SW 1271 (cell line): ENCODE results near the gene RIC8A.
"Not testable (repeated sequence)": the region's sequence is repeated elsewhere in the genome, so short reads cannot be mapped to it uniquely, and the experiment has no call there.

Experiments
- DNase-seq, 2 experiments: peaks; one replicate each; lab custom pipeline; 2025; lab: John Stamatoyannopoulos, UW

Gene RIC8A

DNA sequence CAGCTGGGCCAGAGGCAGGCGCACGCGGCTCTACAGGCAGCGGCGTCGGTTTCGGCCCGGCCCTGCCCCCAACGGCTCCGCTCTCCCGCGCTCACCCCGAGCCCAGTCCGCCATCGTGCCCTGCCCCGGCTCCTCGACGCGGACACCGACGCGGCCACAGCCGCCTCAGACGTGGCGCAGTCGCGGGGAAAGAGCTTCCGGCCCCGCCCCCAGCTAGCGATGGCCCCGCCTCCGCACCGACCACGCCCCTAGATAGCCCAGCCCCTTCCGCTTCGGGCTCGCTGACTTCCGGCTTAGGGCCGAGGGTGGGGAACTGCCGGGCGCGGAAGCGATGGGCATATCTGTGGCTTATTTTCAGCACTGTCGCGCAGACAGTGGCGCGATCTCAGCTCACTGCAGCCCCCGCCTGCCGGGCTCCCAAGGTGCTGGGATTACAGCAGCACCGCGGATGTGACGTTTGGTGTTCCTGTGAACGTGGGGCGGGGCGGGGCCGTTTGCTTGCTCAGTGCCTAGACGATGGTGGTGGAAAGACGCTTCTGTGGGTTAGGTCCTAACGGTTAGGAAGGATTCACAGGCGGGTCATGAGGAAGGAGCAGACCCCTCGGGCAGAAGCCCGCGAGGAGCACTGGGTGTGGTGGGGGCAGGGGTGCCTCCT, at the start of gene RIC8A, which contains the start of gene BET1L:
TSS of gene RIC8A (plus strand) at position 501 of the 655 bp plus-strand sequence. CDS start 1,147 bp downstream, outside the sequence.
TSS of gene BET1L (minus strand) at position 192 of the 655 bp plus-strand sequence. CDS start at position 114, 78 bp downstream.
- peak; percentile 95 to 97 for DNase-seq

DNA sequence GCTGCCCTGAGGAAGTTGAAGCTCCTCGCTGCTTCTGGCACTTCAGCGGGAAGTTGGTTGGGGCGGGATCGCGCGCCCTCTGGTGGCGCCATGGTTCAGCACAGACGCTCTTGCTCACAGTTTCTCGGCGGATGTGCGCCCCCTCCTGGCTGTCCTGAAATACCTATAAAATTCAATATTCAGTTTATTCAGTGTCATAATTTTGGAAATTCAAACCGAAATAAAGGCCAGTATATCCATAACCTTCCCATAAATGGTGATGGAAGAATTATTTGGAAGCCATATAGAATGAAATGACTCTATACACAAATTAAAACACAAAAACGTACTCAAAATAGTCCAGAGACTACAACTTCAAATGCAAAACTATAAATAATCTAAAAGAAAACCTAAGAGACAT, 27.3 kb upstream of the RIC8A start:
- not testable (repeated sequence) for DNase-seq

DNA sequence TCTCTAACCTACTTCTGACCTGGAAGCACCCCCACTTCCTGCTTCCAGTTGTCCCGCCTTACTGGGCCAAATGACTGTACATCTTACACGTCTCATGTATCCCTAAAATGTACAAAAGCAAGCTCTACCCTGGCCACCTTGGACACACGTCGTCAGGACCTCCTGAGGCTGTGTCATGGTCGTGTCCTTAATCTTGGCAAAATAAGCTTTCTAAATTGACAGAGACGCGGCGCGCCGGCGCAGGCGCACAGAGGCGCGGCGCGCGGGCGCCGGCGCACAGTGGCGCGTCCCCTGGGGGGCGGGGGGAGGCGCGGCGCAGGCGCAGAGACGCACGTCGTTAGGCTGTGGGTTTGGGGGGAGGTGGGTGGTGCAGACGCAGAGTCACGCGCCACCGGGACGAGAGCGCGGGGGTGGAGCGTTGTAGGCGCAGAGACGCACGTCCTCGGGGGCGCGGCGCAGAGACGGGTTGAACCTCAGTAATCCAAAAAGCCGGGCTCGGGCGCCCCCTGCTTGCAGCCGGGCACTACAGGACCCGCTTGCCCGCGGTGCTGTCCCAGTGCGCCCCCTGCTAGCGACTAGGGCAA, 18.2 kb upstream of the RIC8A start:
- not testable (repeated sequence) for DNase-seq

DNA sequence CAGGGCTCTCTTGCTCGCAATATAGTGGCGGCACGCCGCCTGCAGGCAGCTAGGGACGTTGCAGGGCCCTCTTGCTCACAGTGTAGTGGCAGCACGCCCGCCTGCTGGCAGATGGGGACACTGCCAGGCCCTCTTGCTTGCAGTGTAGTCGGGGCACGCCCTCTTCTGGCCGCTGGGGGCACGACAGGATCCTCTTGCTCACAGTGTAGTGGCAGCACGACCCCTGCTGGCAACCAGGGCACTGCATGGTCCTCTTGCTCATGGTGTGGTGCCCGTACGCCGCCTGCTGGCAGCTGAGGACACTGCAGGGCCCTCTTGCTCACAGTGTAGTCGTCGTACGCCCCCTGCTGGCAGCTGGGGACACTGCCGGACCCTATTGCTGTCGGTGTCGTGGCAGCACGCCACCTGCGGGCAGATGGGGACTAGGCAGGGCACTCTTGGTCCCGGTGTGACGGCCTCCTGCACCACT, 17.6 kb upstream of the RIC8A start:
- not testable (repeated sequence) for DNase-seq

DNA sequence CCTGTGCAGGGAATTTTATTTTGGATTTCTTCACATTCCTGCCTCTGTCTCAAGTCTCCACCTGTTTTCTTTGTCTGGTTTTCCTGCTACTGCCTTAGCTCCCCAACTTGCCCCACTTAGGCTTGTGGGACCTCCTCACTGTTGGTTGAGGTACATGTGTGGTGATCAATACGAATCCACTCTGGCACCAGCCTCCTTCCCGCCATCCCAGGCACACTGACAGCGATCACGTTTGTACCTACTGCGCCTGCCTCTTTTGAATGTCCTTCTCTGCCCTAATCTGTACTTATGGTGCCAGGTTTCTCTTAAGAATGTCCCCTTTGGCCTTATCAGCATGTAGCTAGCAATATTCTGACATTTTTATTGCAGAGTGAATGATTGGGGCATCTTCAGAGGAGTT, 17.0 kb upstream of the RIC8A start:
- DNase-seq = not testable (repeated sequence)

DNA sequence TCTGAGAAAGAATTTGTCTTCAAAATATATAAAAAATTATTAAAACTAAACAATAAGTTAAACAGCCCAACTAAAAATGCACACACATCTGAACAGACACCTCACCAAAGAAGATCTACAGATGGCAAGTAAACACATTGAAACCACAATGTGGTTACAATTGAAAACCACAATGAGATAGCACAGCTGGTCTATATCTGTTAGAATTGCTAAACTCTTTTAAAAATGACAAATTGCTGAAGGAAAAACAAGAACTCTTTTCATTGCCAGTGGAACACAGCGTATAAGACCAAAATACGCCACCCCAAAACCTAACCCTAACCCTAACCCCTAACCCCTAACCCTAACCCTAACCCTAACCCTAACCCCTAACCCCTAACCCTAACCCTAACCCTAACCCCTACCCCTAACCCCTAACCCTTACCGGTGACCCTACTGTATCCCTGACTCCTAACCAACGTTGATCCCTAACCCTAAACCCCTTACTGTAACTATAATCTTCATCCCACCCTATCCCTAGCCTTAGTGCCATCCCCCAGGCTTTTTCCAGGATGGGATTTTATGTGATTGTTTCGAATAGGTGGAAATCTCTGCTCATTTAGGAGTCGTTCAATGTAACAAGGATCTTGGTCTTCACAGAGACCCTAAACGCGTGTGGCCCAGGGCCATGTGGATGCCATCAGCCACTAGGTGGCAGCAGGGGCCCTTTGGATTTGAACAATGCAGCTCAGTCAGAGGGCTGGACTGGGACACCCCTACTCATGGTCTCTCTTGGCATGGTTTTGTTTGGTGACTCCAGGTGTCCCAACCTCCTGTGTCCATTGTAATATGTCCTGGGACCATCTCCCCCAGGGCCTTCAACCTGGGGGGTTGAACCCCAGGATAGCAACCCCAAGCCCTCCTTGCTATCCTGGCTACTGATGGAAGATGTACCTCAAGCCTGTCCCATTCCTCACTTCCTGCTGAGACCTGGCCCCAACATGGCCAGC, 15.7 kb upstream of the RIC8A start:
- DNase-seq = not testable (repeated sequence)

DNA sequence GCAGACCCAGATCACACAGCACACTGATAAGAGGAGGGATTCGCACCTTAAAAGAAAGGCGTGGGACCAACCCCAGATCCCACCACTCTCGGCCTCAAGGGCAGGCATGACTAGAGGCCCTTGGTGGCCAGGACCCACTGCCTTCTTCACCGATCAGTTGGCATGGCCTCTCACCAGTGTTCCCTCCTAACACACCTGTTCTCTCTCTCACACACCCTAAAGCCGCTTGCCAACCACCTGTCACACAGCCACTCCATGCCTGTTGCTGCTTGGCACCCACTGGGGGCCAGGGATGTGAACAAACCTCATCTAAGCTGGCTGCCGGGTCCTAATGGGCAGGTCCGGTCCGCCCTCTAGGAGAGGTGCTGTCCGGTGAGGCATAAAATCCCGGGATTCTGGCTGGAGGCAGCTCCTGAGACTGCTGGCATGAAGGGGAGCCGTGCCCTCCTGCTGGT, 14.8 kb upstream of the RIC8A start, which contains the start of gene SCGB1C1:
TSS of gene SCGB1C1 (plus strand) at position 405 of the 455 bp plus-strand sequence. CDS start at position 427, 22 bp downstream.
- not testable (repeated sequence) for DNase-seq

DNA sequence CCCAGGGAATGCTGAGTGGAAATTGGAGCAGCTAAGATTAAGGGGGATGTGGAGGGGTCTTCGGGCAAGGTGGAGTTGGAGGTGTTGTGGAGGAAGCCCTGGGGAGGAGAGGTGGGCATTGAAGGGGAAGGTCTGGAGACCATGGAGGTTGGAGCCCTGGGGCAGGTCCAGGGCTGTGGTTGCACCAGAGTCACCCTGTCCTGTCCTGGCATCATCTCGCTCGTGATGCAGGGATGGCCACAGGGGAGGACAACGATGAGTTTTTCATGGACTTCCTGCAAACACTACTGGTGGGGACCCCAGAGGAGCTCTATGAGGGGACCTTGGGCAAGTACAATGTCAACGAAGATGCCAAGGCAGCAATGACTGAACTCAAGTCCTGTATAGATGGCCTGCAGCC, 14.0 kb upstream of the RIC8A start:
- DNase-seq = not testable (repeated sequence)

DNA sequence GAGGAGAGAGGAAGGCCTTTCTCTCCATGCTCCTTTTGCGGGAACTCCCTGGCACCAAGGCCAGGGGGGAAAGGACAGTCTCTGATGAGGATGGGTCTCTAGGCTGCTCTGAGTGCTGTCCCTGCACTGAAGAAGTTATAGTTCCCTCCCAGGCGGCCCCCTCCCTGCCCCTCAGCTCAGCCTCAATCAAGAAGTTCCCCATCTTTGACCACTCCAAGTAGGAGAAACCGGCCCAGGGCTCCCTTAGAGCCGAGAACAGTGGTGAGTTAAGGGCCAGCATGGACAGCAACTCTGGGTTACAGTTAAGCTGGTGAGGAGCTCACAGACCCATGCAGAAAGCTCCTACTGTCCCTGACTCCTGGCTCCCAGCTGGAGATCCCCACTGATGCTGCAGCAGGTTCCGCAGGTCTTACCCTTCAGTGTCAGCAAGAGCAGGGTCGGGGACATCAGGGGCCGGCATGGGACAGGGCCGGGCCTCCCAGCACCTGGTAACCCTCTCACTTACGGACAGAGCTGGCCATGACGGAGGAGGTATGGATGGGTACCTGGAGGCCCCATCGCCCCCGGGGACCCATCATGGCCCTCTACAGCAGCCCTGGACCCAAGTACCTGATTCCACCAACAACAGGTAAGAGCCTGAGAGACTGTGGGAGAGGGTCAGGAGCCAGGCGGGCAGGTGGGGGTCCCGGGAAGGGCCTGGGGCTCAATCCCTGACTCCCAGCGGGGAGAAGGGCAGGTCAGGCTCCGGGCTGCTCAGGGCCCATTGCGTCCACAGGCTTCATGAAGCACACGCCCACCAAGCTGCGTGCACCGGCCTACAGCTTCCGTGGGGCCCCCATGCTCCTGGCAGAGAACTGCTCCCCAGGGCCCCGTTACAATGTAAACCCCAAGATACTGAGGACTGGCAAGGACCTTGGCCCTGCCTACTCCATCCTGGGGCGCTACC, 10.4 kb upstream of the RIC8A start:
- no peak for DNase-seq

DNA sequence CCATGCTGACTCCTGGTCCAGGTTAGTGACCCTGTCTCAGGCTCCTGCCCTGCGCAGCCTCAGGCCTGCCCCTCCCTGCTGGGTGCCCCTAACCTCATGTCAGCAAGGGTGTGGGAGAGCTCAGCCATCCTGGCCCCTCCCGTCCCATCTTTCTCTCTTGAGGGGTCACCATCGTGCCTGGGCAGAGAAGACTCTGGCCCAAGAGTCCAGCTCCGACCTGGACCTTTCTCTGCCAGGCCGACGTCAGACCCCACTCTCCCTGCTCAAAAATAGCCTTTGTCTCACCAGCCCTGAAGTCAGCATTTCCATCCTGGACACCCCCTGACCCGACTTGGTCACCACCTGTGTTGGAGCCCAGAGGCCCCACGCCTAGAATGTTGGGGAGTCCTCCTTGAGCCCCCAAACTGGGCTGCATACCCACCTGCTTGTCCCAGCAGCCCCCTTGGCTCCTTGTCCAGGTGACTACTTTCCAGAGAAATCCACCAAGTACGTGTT, 9.7 kb upstream of the RIC8A start:
- no peak for DNase-seq

DNA sequence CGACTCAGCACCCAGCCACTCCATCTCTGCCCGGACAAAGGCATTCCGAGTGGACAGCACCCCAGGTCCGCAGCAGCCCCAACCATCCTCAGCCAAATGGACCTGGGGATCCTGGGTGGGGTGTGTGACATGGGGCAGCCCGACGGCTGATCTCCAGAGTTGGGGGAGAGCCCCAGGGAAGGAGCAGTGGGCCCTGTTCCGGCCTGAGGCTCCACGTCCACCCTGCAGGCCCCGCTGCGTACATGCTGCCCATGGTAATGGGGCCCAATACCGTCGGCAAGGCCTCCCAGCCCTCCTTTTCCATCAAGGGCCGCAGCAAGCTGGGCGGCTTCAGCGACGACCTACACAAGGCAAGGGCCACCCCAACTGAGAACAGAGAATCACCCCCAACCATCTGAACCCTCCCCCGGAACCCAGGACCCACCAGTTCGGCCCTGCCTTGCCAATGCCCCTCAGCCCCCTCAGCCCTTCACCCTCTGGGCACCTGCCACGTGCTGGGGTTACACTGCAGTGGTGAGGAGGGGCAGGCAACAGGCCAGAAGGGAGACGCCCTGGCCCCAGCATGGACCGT, 9.2 kb upstream of the RIC8A start:
- DNase-seq = no peak

DNA sequence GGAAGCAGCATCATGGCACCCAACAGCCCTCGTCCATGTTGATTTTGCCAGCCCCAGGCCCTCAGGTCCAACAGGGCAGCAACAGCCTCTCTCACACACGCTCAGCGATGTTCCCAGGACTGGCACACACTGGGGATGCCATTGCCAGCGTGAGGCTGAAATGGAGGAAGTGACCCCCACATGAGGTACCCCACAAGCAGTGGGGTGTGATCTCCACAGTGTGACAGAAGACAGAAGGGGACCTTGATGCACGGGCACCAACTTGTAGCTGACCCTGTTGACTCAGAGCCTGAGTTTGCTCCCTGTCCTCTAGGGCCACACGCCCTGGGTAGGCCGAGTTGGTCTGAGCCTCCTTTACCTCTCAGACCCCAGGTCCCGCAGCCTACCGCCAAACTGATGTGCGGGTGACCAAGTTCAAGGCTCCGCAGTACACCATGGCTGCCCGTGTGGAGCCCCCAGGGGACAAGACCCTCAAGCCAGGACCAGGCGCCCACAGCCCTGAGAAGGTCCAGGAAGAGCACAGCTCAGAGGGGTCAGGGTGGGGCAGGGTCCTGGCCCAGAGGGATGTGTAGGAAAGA, 8.4 kb upstream of the RIC8A start:
- no peak for DNase-seq

DNA sequence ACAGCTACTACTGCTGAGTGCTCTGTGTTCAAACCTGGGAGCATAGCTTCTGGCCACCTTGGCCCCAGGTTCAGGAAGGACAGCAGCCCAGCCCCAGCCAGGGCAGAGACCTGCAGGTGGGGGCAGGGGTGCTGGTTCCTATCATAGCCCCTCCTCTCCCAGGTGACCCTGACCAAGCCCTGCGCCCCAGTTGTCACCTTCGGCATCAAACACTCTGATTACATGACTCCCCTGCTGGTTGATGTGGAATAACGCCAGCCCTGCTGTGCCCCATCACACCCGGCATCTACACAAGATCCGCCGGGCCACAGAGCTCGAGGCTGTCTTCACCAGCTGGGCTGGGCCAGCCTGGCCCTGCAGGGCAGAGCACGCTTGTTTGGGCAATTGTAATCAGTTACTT, 7.7 kb upstream of the RIC8A start:
- no peak for DNase-seq

DNA sequence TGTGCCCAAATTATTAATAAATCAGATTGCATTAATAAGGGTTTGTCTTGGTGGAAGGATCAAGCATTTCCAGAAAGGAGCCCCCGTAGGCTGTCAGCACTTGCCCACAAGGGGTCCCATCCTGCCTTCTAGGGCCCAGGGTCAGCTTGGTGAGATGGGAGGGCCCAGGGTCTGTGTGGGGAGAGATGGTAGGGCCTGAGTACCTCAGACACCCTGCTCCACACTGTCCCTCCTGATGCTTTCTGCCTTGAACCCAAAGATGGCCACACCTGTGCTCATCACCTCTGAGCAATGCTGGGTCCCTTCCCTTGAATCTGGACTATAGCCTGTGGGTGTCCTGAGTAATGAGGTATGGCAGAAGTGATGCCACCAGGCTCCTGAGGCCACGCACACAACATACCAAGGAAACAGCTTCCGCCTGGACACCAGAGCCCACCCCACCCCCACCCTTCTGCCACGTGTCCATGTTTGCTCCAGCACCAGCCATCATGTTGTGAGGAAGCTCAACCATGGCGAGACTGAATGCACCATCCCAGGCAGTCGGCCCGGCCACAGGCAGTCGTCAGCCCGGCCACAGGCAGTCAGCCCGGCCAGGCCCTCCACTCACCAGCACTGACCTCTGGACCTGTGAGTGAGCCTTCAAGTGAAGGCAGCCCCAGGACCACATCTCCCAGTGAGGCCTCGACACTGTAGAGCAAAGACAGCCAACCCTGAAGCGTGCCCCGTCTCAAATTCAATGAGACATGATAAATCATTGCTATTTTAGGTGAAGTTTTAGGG, 7.1 kb upstream of the RIC8A start:
- DNase-seq = no peak

DNA sequence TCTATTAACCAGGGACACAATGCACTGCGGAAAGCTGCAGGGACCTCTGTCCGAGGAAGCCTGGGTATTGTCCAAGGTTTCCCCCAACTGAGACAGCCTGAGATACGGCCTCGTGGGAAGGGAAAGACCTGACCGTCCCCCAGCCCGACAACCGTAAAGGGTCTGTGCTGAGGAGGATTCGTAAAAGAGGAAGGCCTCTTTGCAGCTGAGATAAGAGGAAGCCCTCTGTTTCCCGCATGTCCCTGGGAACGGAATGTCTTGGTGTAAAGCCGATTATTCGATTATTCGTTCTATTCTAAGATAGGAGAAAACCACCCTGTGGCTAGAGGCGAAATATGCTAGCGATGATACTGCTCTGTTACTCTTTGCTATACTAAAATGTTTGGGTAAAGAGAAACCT, 5.5 kb upstream of the RIC8A start:
- no peak for DNase-seq

DNA sequence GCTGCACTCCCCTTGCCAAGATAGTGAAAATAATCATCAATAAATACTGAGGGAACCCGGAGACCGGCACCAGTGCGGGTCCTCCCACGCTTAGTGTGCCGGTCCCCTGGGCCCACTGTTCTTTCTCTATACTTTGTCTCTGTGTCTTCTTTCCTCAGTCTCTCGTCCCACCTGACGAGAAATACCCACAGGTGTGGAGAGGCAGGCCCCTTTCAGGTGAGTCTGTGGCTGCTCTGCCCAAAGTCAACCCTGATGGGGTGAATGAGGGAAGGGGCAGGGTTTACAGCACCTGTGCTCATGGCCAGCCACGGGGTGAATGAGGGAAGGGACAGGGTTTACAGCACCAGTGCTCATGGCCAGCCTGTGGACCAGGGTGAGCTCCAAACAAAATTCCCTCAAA, 5.0 kb upstream of the RIC8A start:
- no peak for DNase-seq

DNA sequence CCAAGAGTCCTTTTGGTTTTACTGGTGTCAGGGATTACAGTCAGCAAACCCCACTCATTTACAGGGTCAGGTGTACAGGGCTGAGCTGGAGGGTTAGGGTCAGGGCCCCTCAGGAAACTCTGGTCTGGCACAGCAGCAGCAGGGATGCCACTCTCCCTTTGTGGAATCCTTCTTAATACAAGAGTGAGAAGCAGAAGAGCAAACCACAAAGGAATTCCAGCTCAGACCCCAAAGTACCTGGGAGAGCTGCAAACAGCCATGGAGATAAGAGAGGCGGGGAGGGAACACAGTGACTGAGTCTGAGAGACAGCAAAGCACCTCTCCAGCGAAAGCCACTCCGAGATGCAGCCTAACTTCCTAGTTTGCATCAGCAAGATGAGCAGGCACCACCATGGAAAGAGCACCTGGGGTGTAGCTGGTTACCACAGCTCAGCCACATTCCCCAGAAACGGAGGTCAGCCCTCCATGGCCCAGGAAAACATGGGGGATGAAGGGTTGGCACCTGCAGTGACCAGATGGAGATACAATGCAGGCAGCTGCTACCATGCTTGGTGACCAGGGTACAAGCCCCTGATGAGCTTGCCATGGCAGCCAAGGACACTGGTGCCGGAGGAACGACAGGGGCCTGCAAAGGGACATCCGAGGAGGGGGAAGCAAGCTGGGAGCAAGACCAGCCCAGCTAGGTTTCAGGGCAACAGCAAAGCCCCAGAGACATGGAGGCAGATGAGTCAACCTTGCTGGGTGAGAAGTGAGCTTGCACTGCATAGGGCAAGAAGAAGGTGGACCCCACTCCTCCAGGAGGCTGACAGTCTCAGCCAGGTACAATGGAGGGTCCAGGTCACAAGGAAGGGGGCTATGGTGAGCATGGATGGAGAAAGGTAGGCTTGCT, 4.2 kb upstream of the RIC8A start:
- DNase-seq = no peak

DNA sequence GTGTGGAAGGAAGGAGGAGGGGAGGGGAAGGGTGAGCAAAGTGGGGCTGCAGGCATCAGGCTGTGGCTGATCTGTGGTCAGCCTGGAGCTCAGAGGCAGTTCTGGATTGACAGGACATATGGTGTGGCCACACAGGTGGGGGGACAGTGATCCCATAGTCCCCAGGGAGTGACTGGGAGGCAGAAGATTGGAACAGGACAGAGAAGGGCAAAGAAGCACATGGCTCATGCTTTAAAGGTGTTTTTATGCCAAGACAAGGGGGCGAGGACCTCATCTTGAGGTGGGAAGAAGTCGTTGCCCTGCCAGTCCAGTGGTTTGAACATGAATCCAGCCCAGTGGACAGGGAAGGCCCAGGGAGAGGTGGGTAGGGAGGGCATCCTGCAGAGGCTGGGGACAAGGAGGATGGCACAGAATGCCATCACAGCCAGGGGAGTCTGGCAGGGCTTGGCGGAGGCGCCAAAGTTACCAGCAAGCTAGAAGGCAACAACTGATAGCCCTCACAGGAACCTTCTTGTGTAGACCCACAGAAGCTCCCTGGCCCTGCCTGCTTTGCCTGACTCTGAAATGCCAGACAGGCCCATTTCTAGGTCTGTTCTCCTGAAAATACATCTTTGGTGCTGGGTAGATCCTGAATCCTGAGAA, 3.4 kb upstream of the RIC8A start:
- no peak for DNase-seq
